ENCODE measurements around the gene KRT1. TPM values are rescaled to one million over a fixed set of nuclear protein-coding genes. Genes with fewer than 3 reads are reported as not detected.

Gene KRT1
- total and polyA plus RNA-seq, 4 experiments from 2014 or later: 0.67 to 25.5 (median 21.0) TPM; not detected in 1

DNA sequence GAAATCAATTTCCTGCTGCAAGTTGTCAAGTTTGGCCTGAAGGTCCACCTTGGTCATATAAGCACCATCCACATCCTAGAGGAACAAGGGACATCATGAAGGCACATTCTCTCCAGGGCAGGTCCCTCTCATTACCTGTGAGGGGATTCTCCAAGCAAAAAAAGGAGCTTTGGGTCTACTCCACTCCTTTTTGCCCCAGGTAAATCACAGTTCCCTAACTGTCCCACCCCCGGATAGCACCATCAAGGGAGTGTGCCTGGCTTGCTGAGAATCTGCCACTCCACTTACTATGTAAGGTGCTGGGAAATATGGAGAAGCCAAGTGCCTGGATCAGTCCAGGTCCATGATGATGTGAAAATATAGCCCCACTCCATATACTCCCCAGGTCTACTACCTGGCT, 2.5 kb downstream of the KRT1 start:
- Histone ChIP-seq H3K36me3 (ENCODE audit: insufficient read depth, low read length) (no peaks in the 10 kb centered on the region), H3K27me3 (ENCODE audit: insufficient read depth, low read length) (no peaks in the 10 kb centered on the region), H3K4me3 (ENCODE audit: low read length in 2 of 2) (no peak overlapping the region), H3K9me3 (ENCODE audit: control insufficient read depth in 1 of 2, low read length in 2 of 2) (no peaks in the 10 kb centered on the region), H3K27ac (ENCODE audit: low read depth, low read length) (no peak overlapping the region), H3K4me1 (ENCODE audit: insufficient read depth, low read length) (peaks cover 11% of the 10 kb centered on the region)
- Mint-ChIP-seq H3K9me3 (no peaks in the 10 kb centered on the region), H3K4me3 (peak overlapping the region in 1 of 8 donors; percentile 76), H3K27me3 (peaks cover 7 to 16% of the 10 kb centered on the region in 2 donors), H3K27ac (peak overlapping the region in 1 of 7 donors; percentile 34), H3K36me3 (no peaks in the 10 kb centered on the region), H3K4me1 (peaks cover 6 to 21% (median 11%) of the 10 kb centered on the region in 4 donors)
- ChIA-PET POLR2A (ENCODE audit: partially characterized antibody) (interaction anchor here (0.6 kb wide), 1 partner anchor 639 kb away, joined by 3 read pairs; no protein-coding TSS in a partner anchor), CTCF (ENCODE audit: partially characterized antibody) (no interaction called here)
- intact Hi-C loops (cut with micrococcal nuclease): no loop called here
- no peak for DNase-seq

DNA sequence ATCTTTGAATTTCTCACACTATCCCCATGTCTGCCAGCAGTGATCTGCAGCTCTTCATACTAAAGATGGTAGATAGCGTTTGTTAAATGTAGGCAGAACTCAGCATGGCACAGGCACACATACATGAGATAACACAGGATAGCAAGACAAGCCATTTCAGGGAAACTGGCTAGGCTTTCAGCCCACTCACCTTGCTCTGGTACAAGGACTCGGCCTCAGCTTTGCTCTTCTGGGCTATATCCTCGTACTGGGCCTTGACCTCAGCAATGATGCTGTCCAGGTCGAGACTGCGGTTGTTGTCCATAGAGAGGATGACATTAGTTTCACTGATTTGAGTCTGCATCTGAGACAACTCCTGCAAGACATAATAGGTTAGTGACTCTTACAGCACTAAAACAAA, 3.1 kb downstream of the KRT1 start:
- POLR2A ChIA-PET (ENCODE audit: partially characterized antibody): interaction anchor here (0.6 kb wide), 1 partner anchor 640 kb away, joined by 3 read pairs; no protein-coding TSS in a partner anchor
- peak overlapping the region in 4 of 8 donors; percentile 58 to 76 (median 74) for H3K4me3 Mint-ChIP-seq

DNA sequence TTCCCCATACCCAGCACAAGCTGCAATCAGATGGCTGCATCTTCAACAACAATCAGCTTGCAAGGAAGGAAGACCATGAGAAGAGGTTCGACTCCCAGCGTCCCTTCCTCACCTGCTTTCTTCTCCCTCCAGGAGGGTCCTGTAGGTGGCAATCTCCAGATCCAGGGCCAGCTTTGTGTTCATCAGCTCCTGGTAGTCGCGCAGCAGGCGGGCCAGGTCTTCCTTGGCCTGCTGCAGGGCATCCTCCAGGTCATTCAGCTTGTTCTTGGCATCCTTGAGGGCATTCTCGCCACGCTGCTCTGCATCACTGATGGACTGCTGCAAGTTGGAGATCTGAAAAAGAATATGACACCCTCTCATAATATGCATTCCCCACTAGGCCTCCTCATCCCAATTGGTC, 4.0 kb downstream of the KRT1 start:
- H3K27ac ChIP-seq (ENCODE audit: low read depth, low read length): no peak overlapping the region
- peaks cover 3% of the 10 kb centered on the region for H3K4me1 ChIP-seq (ENCODE audit: insufficient read depth, low read length)
- intact Hi-C loops (cut with micrococcal nuclease): no loop called here
- peak overlapping the region in 3 of 7 donors; percentile 6 to 82 (median 67) for H3K27ac Mint-ChIP-seq
- CTCF ChIA-PET (ENCODE audit: partially characterized antibody): interaction anchor here (1.1 kb wide), 1 partner anchor 94 kb away, joined by 3 read pairs; no protein-coding TSS in a partner anchor
- no peaks in the 10 kb centered on the region for H3K9me3 Mint-ChIP-seq
- no peaks in the 10 kb centered on the region for H3K9me3 ChIP-seq (ENCODE audit: control insufficient read depth in 1 of 2, low read length in 2 of 2)
- peaks cover 1 to 9% (median 4%) of the 10 kb centered on the region in 4 donors for H3K4me1 Mint-ChIP-seq
- H3K27me3 ChIP-seq (ENCODE audit: insufficient read depth, low read length): no peaks in the 10 kb centered on the region
- H3K4me3 ChIP-seq (ENCODE audit: low read length in 2 of 2): no peak overlapping the region
- no peaks in the 10 kb centered on the region for H3K36me3 ChIP-seq (ENCODE audit: insufficient read depth, low read length)
- H3K4me3 Mint-ChIP-seq: peak overlapping the region in 5 of 8 donors; percentile 3 to 76 (median 72)
- no peak for DNase-seq
- POLR2A ChIA-PET (ENCODE audit: partially characterized antibody): no interaction called here
- no peaks in the 10 kb centered on the region for H3K36me3 Mint-ChIP-seq
- H3K27me3 Mint-ChIP-seq: peaks cover 7 to 16% of the 10 kb centered on the region in 2 donors

More for the DNA sequence above, 3.1 kb downstream of the KRT1 start:
- intact Hi-C loops (cut with micrococcal nuclease): no loop called here
- Histone ChIP-seq H3K4me3 (ENCODE audit: low read length in 2 of 2) (no peak overlapping the region), H3K36me3 (ENCODE audit: insufficient read depth, low read length) (no peaks in the 10 kb centered on the region), H3K4me1 (ENCODE audit: insufficient read depth, low read length) (peaks cover 11% of the 10 kb centered on the region), H3K27ac (ENCODE audit: low read depth, low read length) (no peak overlapping the region), H3K9me3 (ENCODE audit: control insufficient read depth in 1 of 2, low read length in 2 of 2) (no peaks in the 10 kb centered on the region), H3K27me3 (ENCODE audit: insufficient read depth, low read length) (no peaks in the 10 kb centered on the region)
- Mint-ChIP-seq H3K27me3 (peaks cover 7 to 16% of the 10 kb centered on the region in 2 donors), H3K27ac (peak overlapping the region in 2 of 7 donors; percentile 1 to 82), H3K9me3 (no peaks in the 10 kb centered on the region), H3K4me1 (peaks cover 6 to 19% (median 11%) of the 10 kb centered on the region in 4 donors), H3K36me3 (no peaks in the 10 kb centered on the region)
- DNase-seq: no peak
- CTCF ChIA-PET (ENCODE audit: partially characterized antibody): no interaction called here

DNA sequence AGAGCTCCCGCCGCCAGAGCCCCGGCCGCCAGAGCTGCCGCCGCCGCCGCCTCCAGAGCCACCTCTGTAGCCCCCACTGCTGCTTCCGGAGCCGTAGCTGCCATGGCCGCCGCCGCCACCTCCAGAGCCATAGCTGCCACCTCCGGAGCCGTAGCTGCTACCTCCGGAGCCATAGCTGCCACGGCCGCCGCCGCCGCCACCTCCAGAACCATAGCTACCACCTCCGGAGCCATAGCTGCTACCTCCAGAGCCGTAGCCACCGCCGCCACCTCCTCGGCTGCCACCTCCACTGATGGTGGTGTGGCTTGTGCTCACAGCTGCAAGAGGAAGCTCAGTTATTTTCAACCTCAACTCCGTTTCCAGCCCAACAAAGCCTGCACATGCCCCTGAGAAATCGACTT, 4.9 kb downstream of the KRT1 start:
- H3K27me3 ChIP-seq (ENCODE audit: insufficient read depth, low read length): no peaks in the 10 kb centered on the region
- no peaks in the 10 kb centered on the region for H3K36me3 ChIP-seq (ENCODE audit: insufficient read depth, low read length)
- Mint-ChIP-seq H3K4me1 (peaks cover 0 to 2% (median 1%) of the 10 kb centered on the region in 4 donors), H3K36me3 (no peaks in the 10 kb centered on the region), H3K27me3 (peaks cover 7 to 18% of the 10 kb centered on the region in 2 donors), H3K9me3 (no peaks in the 10 kb centered on the region), H3K4me3 (peak overlapping the region in 1 of 8 donors; percentile 76), H3K27ac (no peak overlapping the region)
- CTCF ChIA-PET (ENCODE audit: partially characterized antibody): interaction anchor here (0.8 kb wide), 1 partner anchor 56 kb away, joined by 3 read pairs; no protein-coding TSS in a partner anchor
- intact Hi-C loops (cut with micrococcal nuclease): no loop called here
- no peaks in the 10 kb centered on the region for H3K4me1 ChIP-seq (ENCODE audit: insufficient read depth, low read length)
- POLR2A ChIA-PET (ENCODE audit: partially characterized antibody): no interaction called here
- H3K9me3 ChIP-seq (ENCODE audit: control insufficient read depth in 1 of 2, low read length in 2 of 2): no peaks in the 10 kb centered on the region
- no peak overlapping the region for H3K4me3 ChIP-seq (ENCODE audit: low read length in 2 of 2)
- no peak for DNase-seq
- no peak overlapping the region for H3K27ac ChIP-seq (ENCODE audit: low read depth, low read length)

DNA sequence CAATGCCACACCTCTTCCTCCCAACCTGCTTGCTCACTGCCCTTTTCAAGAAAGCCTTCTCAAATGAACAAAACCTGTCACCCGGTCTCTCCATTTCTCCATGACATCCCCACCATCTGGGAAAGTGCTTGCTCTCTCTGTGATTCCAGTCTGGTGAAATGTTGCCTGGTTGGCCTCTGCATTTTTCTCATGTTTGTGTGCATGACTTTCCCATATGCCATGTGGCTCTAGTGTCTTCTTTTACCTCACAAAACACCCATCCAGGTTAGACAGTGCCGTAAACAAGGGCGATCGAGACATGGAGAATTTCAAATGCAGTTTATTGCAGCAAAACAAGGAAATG, 5.8 kb downstream of the KRT1 start:
- ChIA-PET CTCF (ENCODE audit: partially characterized antibody) (no interaction called here), POLR2A (ENCODE audit: partially characterized antibody) (interaction anchor here (0.5 kb wide), 1 partner anchor 224 kb away, joined by 3 read pairs; no protein-coding TSS in a partner anchor)
- H3K4me3 Mint-ChIP-seq: peak overlapping the region in 1 of 8 donors; percentile 20
- intact Hi-C loops (cut with micrococcal nuclease): no loop called here
- no peaks in the 10 kb centered on the region for H3K9me3 ChIP-seq (ENCODE audit: control insufficient read depth in 1 of 2, low read length in 2 of 2)
- H3K27me3 Mint-ChIP-seq: peaks cover 9 to 15% of the 10 kb centered on the region in 2 donors
- H3K9me3 Mint-ChIP-seq: peaks cover 0 to 3% (median 0%) of the 10 kb centered on the region in 8 donors
- no peaks in the 10 kb centered on the region for H3K27me3 ChIP-seq (ENCODE audit: insufficient read depth, low read length)
- peak overlapping the region in 1 of 7 donors; percentile 62 for H3K27ac Mint-ChIP-seq
- no peak overlapping the region for H3K4me3 ChIP-seq (ENCODE audit: low read length in 2 of 2)
- H3K4me1 ChIP-seq (ENCODE audit: insufficient read depth, low read length): no peaks in the 10 kb centered on the region
- H3K36me3 Mint-ChIP-seq: no peaks in the 10 kb centered on the region
- no peak for DNase-seq
- peaks cover 0 to 2% (median under 1%) of the 10 kb centered on the region in 4 donors for H3K4me1 Mint-ChIP-seq
- H3K27ac ChIP-seq (ENCODE audit: low read depth, low read length): no peak overlapping the region
- H3K36me3 ChIP-seq (ENCODE audit: insufficient read depth, low read length): no peaks in the 10 kb centered on the region

DNA sequence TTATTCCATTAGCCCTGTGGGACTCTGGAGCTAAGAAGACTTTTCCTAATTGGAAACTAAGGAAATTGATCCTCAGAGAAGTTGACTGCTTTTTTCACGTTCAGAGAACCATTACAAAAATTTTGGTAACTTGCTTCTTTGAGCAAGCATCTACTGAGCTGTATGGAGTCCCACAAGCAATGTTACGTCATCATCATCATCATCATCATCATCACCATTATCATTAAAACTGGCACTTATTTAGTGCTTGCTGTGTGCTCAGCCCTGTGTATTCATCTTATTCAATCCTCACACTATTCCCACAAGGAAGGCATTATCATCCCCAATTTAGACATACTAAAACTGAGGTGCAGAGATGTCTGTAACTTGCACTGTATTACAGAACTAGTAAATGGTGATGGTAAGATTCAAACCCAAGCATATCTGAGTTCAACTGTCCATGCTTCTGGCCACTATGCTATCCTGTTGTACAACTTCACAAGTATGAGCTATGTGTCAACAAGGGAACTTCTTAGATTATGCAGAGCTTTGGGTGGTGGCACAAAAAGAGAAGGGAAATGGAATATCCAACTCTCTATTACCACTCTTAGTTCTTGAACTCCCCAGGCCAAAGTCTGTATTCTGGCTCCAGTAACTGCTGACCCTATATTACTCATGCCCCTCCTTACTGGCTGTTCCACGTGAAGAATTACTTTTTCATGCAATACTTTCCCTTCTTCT, 6.3 kb downstream of the KRT1 start:
- no peak overlapping the region for H3K27ac ChIP-seq (ENCODE audit: low read depth, low read length)
- Mint-ChIP-seq H3K36me3 (no peaks in the 10 kb centered on the region), H3K9me3 (peaks cover 0 to 3% (median 0%) of the 10 kb centered on the region in 8 donors), H3K27ac (peak overlapping the region in 2 of 7 donors; percentile 39 to 62), H3K4me1 (peaks cover 0 to 2% (median under 1%) of the 10 kb centered on the region in 4 donors), H3K4me3 (peak overlapping the region in 1 of 8 donors; percentile 2), H3K27me3 (peaks cover 7 to 13% of the 10 kb centered on the region in 2 donors)
- no peaks in the 10 kb centered on the region for H3K27me3 ChIP-seq (ENCODE audit: insufficient read depth, low read length)
- ChIA-PET POLR2A (ENCODE audit: partially characterized antibody) (no interaction called here), CTCF (ENCODE audit: partially characterized antibody) (no interaction called here)
- no peaks in the 10 kb centered on the region for H3K4me1 ChIP-seq (ENCODE audit: insufficient read depth, low read length)
- intact Hi-C loops (cut with micrococcal nuclease): no loop called here
- H3K36me3 ChIP-seq (ENCODE audit: insufficient read depth, low read length): no peaks in the 10 kb centered on the region
- no peak for DNase-seq
- no peak overlapping the region for H3K4me3 ChIP-seq (ENCODE audit: low read length in 2 of 2)
- H3K9me3 ChIP-seq (ENCODE audit: control insufficient read depth in 1 of 2, low read length in 2 of 2): no peaks in the 10 kb centered on the region

DNA sequence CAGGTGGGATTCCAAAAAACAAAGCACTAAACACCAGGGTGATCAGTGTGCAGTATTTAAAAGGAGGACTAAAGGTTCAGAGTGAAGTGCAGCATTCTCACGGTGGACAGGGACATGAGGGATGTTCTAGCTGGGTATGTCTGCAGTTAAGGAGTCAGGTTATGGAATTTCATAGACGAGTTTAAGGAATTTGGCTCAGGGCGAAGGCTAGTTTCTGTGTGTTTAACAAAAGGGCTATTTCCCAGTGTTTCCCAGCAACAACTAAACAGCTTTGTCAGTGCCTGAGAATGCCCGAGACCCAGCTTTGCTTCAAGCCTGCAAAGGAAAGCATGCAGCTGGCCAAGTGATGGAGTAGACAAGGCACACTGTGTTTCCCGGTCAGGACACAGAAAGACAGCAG, 7.0 kb downstream of the KRT1 start:
- no peaks in the 10 kb centered on the region for H3K36me3 ChIP-seq (ENCODE audit: insufficient read depth, low read length)
- Mint-ChIP-seq H3K27me3 (peaks cover 7 to 13% of the 10 kb centered on the region in 2 donors), H3K36me3 (no peaks in the 10 kb centered on the region), H3K9me3 (peaks cover 0 to 3% (median 0%) of the 10 kb centered on the region in 8 donors), H3K27ac (no peak overlapping the region), H3K4me3 (no peak overlapping the region), H3K4me1 (peaks cover 0 to 2% (median under 1%) of the 10 kb centered on the region in 4 donors)
- no peaks in the 10 kb centered on the region for H3K9me3 ChIP-seq (ENCODE audit: control insufficient read depth in 1 of 2, low read length in 2 of 2)
- no peak for DNase-seq
- no peaks in the 10 kb centered on the region for H3K4me1 ChIP-seq (ENCODE audit: insufficient read depth, low read length)
- ChIA-PET CTCF (ENCODE audit: partially characterized antibody) (no interaction called here), POLR2A (ENCODE audit: partially characterized antibody) (no interaction called here)
- intact Hi-C loops (cut with micrococcal nuclease): no loop called here
- H3K4me3 ChIP-seq (ENCODE audit: low read length in 2 of 2): no peak overlapping the region
- H3K27ac ChIP-seq (ENCODE audit: low read depth, low read length): no peak overlapping the region
- no peaks in the 10 kb centered on the region for H3K27me3 ChIP-seq (ENCODE audit: insufficient read depth, low read length)

All from CD4-positive, alpha-beta memory T cell (primary cell).